B cell (primary cell): Measurements from ENCODE around the gene MED26. TPM values are rescaled to one million over a fixed set of nuclear protein-coding genes. Genes with fewer than 3 reads are reported as not detected.
A peak's percentile ranks its signal among the peaks of the same experiment; 100 is the strongest.

Experiments
- ATAC-seq: fragments of 200-7000 bp; cut with Tn5 transposase; one replicate; pipeline ENCODE4 v1.10.0; 2021; ENCODE audit warnings: low read depth, mild to moderate bottlenecking, moderate number of reproducible peaks, moderate library complexity
- CTCF ChIA-PET: fragments of 350-600 bp; sonication (Branson Sonifier 250); formaldehyde crosslinking; loops from one replicate; lab custom pipeline; 2021; ENCODE audit warnings: antibody characterized with exemption, inconsistent platforms; lab: Charles Lee
- POLR2A ChIA-PET: fragments of 350-600 bp; sonication (Branson Sonifier 250); formaldehyde crosslinking; loops from one replicate; lab custom pipeline; 2021; ENCODE audit warnings: antibody characterized with exemption; lab: Charles Lee
- DNase-seq: peaks from one replicate; pipeline ENCODE4 v3.0.0; 2013
- H2AFZ ChIP-seq: 2 replicates; pipeline ENCODE4 v1.6.1; 2012; ENCODE audit warnings: mild to moderate bottlenecking, low read depth, low read length; ENCODE audit not compliant: insufficient read depth, poor library complexity, severe bottlenecking
- H3K27ac ChIP-seq, 2 donors: 1 replicate in 1 of 2; 2 replicates in 1 of 2; pipeline ENCODE4 v1.5.1; 2012 to 2013; ENCODE audit warnings: low read length in 2 of 2, mild to moderate bottlenecking in 2 of 2, moderate library complexity in 1 of 2
- H3K27me3 ChIP-seq, 4 experiments: fragments of 200-600 bp in 1 of 4; sonication (generic) in 1 of 4; replicated peaks in 1 of 4; 1 replicate in 2 of 4; 2 replicates in 2 of 4; pipeline versions ENCODE4 v1.6.1 to v1.7.0; 2013 to 2016; ENCODE audit warnings: low read length in 3 of 4, mild to moderate bottlenecking in 2 of 4, mixed read lengths in 1 of 4, moderate library complexity in 1 of 4; ENCODE audit not compliant: insufficient read depth in 4 of 4, control insufficient read depth in 3 of 4; ENCODE audit errors: control extremely low read depth in 1 of 4
- H3K36me3 ChIP-seq, 2 experiments: replicated peaks in 1 of 2; 1 replicate in 1 of 2; 2 replicates in 1 of 2; pipeline versions ENCODE4 v1.6.1 to v1.7.1; 2013; ENCODE audit warnings: low read length in 1 of 2; ENCODE audit not compliant: insufficient read depth in 2 of 2, control insufficient read depth in 1 of 2; ENCODE audit errors: control extremely low read depth in 1 of 2, extremely low read depth in 1 of 2
- H3K4me1 ChIP-seq, 2 donors: fragments of 200-600 bp in 1 of 2; sonication (generic) in 1 of 2; 1 replicate in 1 of 2; 2 replicates in 1 of 2; pipeline versions ENCODE4 v1.5.1 to v1.6.1; 2013 to 2017; ENCODE audit warnings: low read length in 2 of 2; ENCODE audit not compliant: control insufficient read depth in 2 of 2, insufficient read depth in 2 of 2
- H3K4me2 ChIP-seq: replicated peaks from 2 replicates; pipeline ENCODE3; 2012; ENCODE audit warnings: mild to moderate bottlenecking, low read depth, low read length; ENCODE audit not compliant: poor library complexity, severe bottlenecking
- H3K4me3 ChIP-seq, 5 experiments: fragments of 200-600 bp in 1 of 5; sonication (generic) in 1 of 5; 1 replicate in 3 of 5; 2 replicates in 2 of 5; pipeline versions ENCODE4 v1.5.1 to v1.7.0; 2011 to 2016; ENCODE audit warnings: low read length in 4 of 5, mild to moderate bottlenecking in 4 of 5, low read depth in 2 of 5, control low read depth in 1 of 5, moderate library complexity in 1 of 5; ENCODE audit not compliant: insufficient read depth in 1 of 5; ENCODE audit errors: control extremely low read depth in 1 of 5, extremely low read depth in 1 of 5
- H3K79me2 ChIP-seq: fragments of 200-600 bp; sonication (generic); one replicate; pipeline ENCODE4 v1.6.0; 2016; ENCODE audit warnings: low read length; ENCODE audit not compliant: control insufficient read depth, insufficient read depth
- H3K9ac ChIP-seq: fragments of 200-600 bp; sonication (generic); 2 replicates; pipeline ENCODE4 v1.6.1; 2017; ENCODE audit warnings: mild to moderate bottlenecking, low read length, moderate library complexity
- H3K9me3 ChIP-seq, 3 donors: one replicate each; pipeline versions ENCODE4 v1.6.1 to v1.7.1; 2013; ENCODE audit warnings: low read length in 2 of 3; ENCODE audit not compliant: control insufficient read depth in 2 of 3, insufficient read depth in 1 of 3; ENCODE audit errors: control extremely low read depth in 1 of 3
- H4K20me1 ChIP-seq: 2 replicates; pipeline ENCODE4 v1.6.0; 2012; ENCODE audit warnings: mild to moderate bottlenecking, low read length; ENCODE audit not compliant: insufficient read depth, control insufficient read depth, poor library complexity, severe bottlenecking
- H3K27ac Mint-ChIP-seq: one replicate; pipeline ENCODE4 v1.8.0; 2021; ENCODE audit warnings: mixed read lengths
- H3K27me3 Mint-ChIP-seq: one replicate; pipeline ENCODE4 v1.8.0; 2021; ENCODE audit warnings: mixed read lengths
- H3K4me1 Mint-ChIP-seq: one replicate; pipeline ENCODE4 v1.8.0; 2021; ENCODE audit warnings: mixed read lengths
- H3K4me3 Mint-ChIP-seq: one replicate; pipeline ENCODE4 v1.8.0; 2021; ENCODE audit warnings: mixed read lengths
- H3K9me3 Mint-ChIP-seq: one replicate; pipeline ENCODE4 v1.8.0; 2022; ENCODE audit warnings: mixed read lengths; ENCODE audit not compliant: insufficient read depth
- EZH2 ChIP-seq: IDR thresholded peaks from 2 replicates; pipeline ENCODE4 v1.6.1; 2012; ENCODE audit warnings: borderline replicate concordance, low read depth, mild to moderate bottlenecking, moderate library complexity, low read length; ENCODE audit not compliant: insufficient read depth, poor library complexity, severe bottlenecking
- WGBS: methylation state at CpG from one replicate; pipeline ENCODE4 v1.1.5; 2013; ENCODE audit warnings: missing lambda C conversion rate; ENCODE audit not compliant: insufficient coverage; 5-methylcytosine and 5-hydroxymethylcytosine counted together
- intact Hi-C: fragments of 100-400 bp; cut with micrococcal nuclease; formaldehyde crosslinking; loops from one replicate; pipeline ENCODE4 v1.10.0; 2022
- polyA plus RNA-seq: library from polyadenylated mRNA; depleted of rRNA; stranded (reverse); fragments of >200 nt; gene quantifications from 2 replicates; pipeline ENCODE4 v1.2.3, GENCODE V29; 2012
- total RNA-seq, 2 donors: library from RNA; stranded (reverse); fragments of 120-200 nt in 1 of 2; gene quantifications; 1 replicate in 1 of 2; 2 replicates in 1 of 2; pipeline versions ENCODE4 v1.2.3 to v1.2.4, GENCODE V29; 2013 to 2022
- TF ChIP-seq, protein P1 (sequence below): fragments of 200-600 bp; IDR thresholded peaks from one replicate; pipeline ENCODE4 v1.8.0; 2022; ENCODE audit warnings: antibody characterized with exemption, mild to moderate bottlenecking

The MED26 gene
- total and polyA plus RNA-seq, 2 donors (not counting 1 experiment from before 2014, with no cell fraction given), result 15.6 to 33.6 TPM

DNA sequence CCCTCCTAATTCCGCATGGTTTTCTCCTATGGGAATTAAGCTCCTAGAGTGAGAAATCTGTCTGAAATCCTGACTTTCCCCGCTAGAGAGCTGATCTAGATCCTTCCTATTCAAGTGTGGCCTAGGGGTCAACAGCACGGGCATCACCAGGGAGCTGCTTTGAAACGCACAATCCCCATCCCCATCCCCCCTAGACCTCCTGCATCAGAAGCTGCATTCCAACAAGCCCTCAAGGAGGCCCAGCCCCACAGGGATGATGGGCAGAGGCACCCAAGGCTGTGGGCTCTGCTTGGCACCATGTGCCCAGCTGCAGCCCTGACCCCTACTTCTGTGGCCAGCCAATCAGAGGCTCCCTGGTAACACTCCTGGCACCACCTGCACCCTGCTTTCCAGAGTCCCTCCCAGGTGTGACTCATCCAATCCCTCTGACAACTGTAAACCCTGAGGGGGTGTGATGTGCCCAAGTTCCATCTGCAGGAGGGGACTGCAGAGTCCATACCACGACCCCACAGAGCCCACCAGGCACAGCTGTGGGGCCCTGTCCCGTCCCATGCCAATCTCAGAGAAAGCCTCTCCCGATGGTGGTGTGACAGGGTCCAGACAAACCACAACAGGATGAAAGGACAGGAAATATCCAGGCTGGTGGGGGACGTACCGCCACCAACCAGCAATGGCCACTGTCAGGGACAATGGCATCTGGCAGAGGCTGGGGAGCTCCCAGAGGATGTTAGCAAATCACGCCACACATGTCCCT is 36.0 kb downstream of the MED26 start:
- 91% methylated on average over 10 of the region's 10 CpGs for WGBS
- intact Hi-C loops, result no loop called here
- peaks cover 75 to 91% of the 10 kb centered on the region in 2 donors for H3K4me1 ChIP-seq
- no peak for TF ChIP-seq EZH2
- TF ChIP-seq, protein P1, sequence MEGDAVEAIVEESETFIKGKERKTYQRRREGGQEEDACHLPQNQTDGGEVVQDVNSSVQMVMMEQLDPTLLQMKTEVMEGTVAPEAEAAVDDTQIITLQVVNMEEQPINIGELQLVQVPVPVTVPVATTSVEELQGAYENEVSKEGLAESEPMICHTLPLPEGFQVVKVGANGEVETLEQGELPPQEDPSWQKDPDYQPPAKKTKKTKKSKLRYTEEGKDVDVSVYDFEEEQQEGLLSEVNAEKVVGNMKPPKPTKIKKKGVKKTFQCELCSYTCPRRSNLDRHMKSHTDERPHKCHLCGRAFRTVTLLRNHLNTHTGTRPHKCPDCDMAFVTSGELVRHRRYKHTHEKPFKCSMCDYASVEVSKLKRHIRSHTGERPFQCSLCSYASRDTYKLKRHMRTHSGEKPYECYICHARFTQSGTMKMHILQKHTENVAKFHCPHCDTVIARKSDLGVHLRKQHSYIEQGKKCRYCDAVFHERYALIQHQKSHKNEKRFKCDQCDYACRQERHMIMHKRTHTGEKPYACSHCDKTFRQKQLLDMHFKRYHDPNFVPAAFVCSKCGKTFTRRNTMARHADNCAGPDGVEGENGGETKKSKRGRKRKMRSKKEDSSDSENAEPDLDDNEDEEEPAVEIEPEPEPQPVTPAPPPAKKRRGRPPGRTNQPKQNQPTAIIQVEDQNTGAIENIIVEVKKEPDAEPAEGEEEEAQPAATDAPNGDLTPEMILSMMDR, result no peak
- H2AFZ ChIP-seq, result no peak overlapping the region
- Mint-ChIP-seq H3K4me1 (peaks cover 96% of the 10 kb centered on the region), H3K27me3 (no peaks in the 10 kb centered on the region), H3K9me3 (no peaks in the 10 kb centered on the region), H3K27ac (peak overlapping the region; percentile 65), H3K4me3 (no peak overlapping the region)
- ChIA-PET CTCF (no interaction called here), POLR2A (interaction anchor here (1.7 kb wide), 1 partner anchor 13 kb away, joined by 4 read pairs; no protein-coding TSS in a partner anchor)
- H3K79me2 ChIP-seq, result peaks cover 88% of the 10 kb centered on the region
- H3K9ac ChIP-seq, result no peak overlapping the region
- H3K9me3 ChIP-seq, result no peaks in the 10 kb centered on the region
- DNase-seq, result no peak
- ATAC-seq, result no peak
- H4K20me1 ChIP-seq, result peaks cover 72% of the 10 kb centered on the region
- H3K27me3 ChIP-seq, result no peaks in the 10 kb centered on the region
- H3K4me2 ChIP-seq, result peak overlapping the region; percentile 46
- peaks cover 0 to 4% of the 10 kb centered on the region in 2 experiments for H3K36me3 ChIP-seq
- no peak overlapping the region for H3K27ac ChIP-seq
- H3K4me3 ChIP-seq, result no peak overlapping the region
